Measurements from ENCODE around the gene CNST. TPM values are rescaled to one million over a fixed set of nuclear protein-coding genes. Genes with fewer than 3 reads are reported as not detected.

Gene CNST
- 6.1 TPM for polyA plus RNA-seq (2012; ENCODE audit: low read depth, missing spikeins)

DNA sequence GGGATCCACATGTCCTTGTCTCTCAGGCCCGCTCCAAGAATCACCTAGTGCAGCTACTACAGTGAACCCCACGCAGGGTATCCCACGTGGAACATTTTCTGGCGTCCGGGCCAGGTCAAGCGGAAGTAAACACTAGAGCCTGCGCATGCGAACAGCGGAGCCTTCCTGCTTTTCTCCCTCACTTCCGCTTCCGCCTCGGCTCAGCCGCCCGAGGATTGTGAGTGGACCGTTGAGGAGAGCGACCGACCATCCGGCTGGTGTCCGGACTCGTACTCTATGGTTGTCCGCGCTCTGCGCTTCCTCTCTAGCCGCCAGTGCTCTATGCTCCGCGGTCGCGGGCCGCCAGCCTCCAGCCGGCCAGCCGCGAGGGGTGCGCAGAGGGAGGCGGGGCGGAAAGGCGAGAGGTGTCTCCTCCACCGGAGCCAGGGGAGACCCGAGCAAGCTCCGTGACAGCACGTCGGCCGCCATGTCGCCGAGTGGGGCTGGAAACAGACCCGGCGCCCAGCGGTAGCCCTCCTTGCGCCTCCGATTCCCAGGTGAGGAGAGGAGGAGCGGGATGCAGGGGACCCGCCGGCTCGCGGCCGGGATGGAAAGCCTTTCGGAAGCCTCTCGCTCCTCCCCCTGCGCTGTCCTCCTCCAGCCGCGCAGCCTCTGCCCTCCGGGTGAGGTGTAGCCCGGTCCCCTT lies at the start of gene CNST, which contains the start of gene TFB2M:
Gene CNST (plus strand): TSS at position 329 of the 685 bp plus-strand sequence. CDS start 25,107 bp downstream, outside the sequence.
Gene TFB2M (minus strand): TSS at position 134 of the 685 bp plus-strand sequence. CDS start 123 bp downstream, at position 11.
- TF ChIP-seq SPI1 (IDR thresholded peaks at IDR 0.05; ENCODE audit: low read depth, low read length) = peak; percentile 77
- peak; percentile 60 for TF ChIP-seq TAF1 (IDR thresholded peaks at IDR 0.05; ENCODE audit: low read depth, low read length)
- peak; percentile 23 for TF ChIP-seq PAX5 (IDR thresholded peaks at IDR 0.05; ENCODE audit: insufficient read depth, low read length, severe bottlenecking)
- 0 out of 2 replicates have a peak, but pooled peaks have one; percentile 25 for TF ChIP-seq POU2F2 (IDR thresholded peaks at IDR 0.05; ENCODE audit: low read depth, low read length)
- peak; percentile 75 for TF ChIP-seq POLR2AphosphoS5 (IDR thresholded peaks at IDR 0.05; ENCODE audit: low read depth, low read length)
- peak; percentile 85 for TF ChIP-seq POLR2A (IDR thresholded peaks at IDR 0.05; ENCODE audit: low read depth, low read length)
- peak; percentile 72 for DNase-seq (ENCODE audit: insufficient read length, low spot score)
- peak; percentile 99 for FAIRE-seq

GRCh38 chr1:246517391-246517790 lies 48.9 kb upstream of the CNST start:
- no peak for TF ChIP-seq SPI1 (IDR thresholded peaks at IDR 0.05; ENCODE audit: low read depth, low read length)
- TF ChIP-seq PAX5 (IDR thresholded peaks at IDR 0.05; ENCODE audit: insufficient read depth, low read length, severe bottlenecking) = no peak
- TF ChIP-seq POLR2AphosphoS5 (IDR thresholded peaks at IDR 0.05; ENCODE audit: low read depth, low read length) = no peak
- no peak for TF ChIP-seq POLR2A (IDR thresholded peaks at IDR 0.05; ENCODE audit: low read depth, low read length)
- no peak for TF ChIP-seq POU2F2 (IDR thresholded peaks at IDR 0.05; ENCODE audit: low read depth, low read length)
- FAIRE-seq = no peak
- DNase-seq (ENCODE audit: insufficient read length, low spot score) = no peak

GRCh38 chr1:246518456-246519205 lies 47.6 kb upstream of the CNST start:
- TF ChIP-seq SPI1 (IDR thresholded peaks at IDR 0.05; ENCODE audit: low read depth, low read length) = no peak
- no peak for TF ChIP-seq POLR2A (IDR thresholded peaks at IDR 0.05; ENCODE audit: low read depth, low read length)
- no peak for TF ChIP-seq PAX5 (IDR thresholded peaks at IDR 0.05; ENCODE audit: insufficient read depth, low read length, severe bottlenecking)
- TF ChIP-seq POLR2AphosphoS5 (IDR thresholded peaks at IDR 0.05; ENCODE audit: low read depth, low read length) = no peak
- TF ChIP-seq POU2F2 (IDR thresholded peaks at IDR 0.05; ENCODE audit: low read depth, low read length) = no peak
- no peak for TF ChIP-seq TAF1 (IDR thresholded peaks at IDR 0.05; ENCODE audit: low read depth, low read length)
- no peak for FAIRE-seq
- no peak for DNase-seq (ENCODE audit: insufficient read length, low spot score)

- FAIRE-seq (no peak), DNase-seq (ENCODE audit: insufficient read length, low spot score) (no peak)
- no peak for TF ChIP-seq TAF1 (IDR thresholded peaks at IDR 0.05; ENCODE audit: low read depth, low read length)
- no peak for TF ChIP-seq POU2F2 (IDR thresholded peaks at IDR 0.05; ENCODE audit: low read depth, low read length)
- no peak for TF ChIP-seq PAX5 (IDR thresholded peaks at IDR 0.05; ENCODE audit: insufficient read depth, low read length, severe bottlenecking)
- no peak for TF ChIP-seq POLR2AphosphoS5 (IDR thresholded peaks at IDR 0.05; ENCODE audit: low read depth, low read length)
- TF ChIP-seq SPI1 (IDR thresholded peaks at IDR 0.05; ENCODE audit: low read depth, low read length) = no peak
- TF ChIP-seq POLR2A (IDR thresholded peaks at IDR 0.05; ENCODE audit: low read depth, low read length) = no peak
These were observed 46.7 kb upstream of the CNST start for GRCh38 chr1:246519514-246519913.

DNA sequence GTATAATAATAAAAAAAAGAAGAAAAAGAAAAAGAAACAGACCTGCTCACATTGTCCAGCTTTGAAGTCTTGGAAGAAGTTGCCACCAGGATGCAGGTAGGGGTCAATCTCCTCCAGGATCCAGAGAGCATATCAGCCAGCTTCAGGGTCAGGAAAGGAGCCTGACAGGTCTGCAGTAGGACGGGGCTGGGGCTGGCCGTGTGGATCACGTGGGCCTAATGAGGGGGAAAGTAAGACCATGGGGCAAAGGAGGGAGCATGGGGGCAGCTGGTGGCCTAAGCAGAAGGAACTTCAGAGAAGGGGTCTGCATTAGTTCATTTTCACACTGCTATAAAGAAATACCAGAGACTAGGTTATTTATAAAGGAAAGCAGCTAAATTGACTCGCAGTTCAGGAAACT lies 39.9 kb upstream of the CNST start:
- TF ChIP-seq PAX5 (IDR thresholded peaks at IDR 0.05; ENCODE audit: insufficient read depth, low read length, severe bottlenecking) (no peak), TAF1 (IDR thresholded peaks at IDR 0.05; ENCODE audit: low read depth, low read length) (no peak), POLR2AphosphoS5 (IDR thresholded peaks at IDR 0.05; ENCODE audit: low read depth, low read length) (no peak), POLR2A (IDR thresholded peaks at IDR 0.05; ENCODE audit: low read depth, low read length) (no peak), SPI1 (IDR thresholded peaks at IDR 0.05; ENCODE audit: low read depth, low read length) (no peak), POU2F2 (IDR thresholded peaks at IDR 0.05; ENCODE audit: low read depth, low read length) (no peak)
- FAIRE-seq (no peak), DNase-seq (ENCODE audit: insufficient read length, low spot score) (no peak)

DNA sequence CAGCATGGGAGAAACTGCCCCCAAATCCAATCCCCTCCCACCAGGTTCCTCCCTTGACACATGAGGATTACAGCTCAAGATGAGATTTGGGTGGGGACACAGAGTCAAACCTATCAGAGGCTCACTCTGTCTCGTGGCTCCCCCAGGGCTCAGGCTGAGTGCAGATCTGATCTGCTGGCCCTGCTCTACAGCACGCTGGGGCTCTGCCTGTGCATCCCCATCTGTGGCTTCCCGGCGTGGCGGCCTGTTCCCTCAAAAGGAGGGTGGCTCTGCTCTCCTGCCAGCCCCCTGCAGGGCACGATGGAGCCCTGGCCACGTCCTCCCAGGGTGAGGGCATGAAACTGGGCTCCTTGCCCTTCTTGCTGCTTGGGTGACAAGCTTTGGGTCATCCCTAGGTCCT lies 39.3 kb upstream of the CNST start:
- no peak for DNase-seq (ENCODE audit: insufficient read length, low spot score)
- TF ChIP-seq TAF1 (IDR thresholded peaks at IDR 0.05; ENCODE audit: low read depth, low read length) (no peak), POU2F2 (IDR thresholded peaks at IDR 0.05; ENCODE audit: low read depth, low read length) (no peak), POLR2AphosphoS5 (IDR thresholded peaks at IDR 0.05; ENCODE audit: low read depth, low read length) (no peak), SPI1 (IDR thresholded peaks at IDR 0.05; ENCODE audit: low read depth, low read length) (no peak), POLR2A (IDR thresholded peaks at IDR 0.05; ENCODE audit: low read depth, low read length) (no peak), PAX5 (IDR thresholded peaks at IDR 0.05; ENCODE audit: insufficient read depth, low read length, severe bottlenecking) (no peak)
- FAIRE-seq = no peak

DNA sequence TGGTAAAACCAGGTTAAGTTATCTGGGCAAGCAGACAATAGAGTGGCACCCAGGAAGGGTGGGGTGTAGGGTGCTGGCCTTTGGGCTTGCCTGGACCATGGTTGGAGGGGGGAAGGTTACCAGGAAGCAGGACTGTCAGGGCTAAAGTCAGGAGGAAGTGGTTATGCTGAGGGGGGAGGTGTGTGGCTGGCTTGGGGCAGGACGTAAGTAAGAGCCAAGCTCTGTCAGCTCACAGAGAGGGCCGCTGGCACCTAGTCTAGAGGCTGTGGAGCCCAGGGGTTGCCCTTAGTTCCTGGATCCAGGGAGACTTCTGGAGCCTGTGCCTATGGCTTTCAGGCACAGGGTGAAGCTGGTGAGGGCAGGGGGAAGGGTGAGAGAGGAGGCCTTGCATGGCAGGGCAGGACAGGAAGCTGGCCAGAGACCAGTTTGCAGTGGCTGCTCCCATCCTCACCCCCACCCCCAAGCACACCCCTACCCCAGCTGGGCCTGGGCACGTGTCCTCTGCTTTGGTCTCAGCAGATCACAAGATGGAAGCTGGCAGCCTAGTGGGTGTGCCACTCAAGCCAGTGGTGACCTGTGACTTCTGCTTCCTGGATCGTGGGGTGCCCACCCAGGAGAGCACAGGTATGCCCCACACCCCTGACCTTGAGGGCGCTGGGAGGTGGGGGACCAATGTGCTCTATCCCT lies 38.7 kb upstream of the CNST start:
- no peak for TF ChIP-seq PAX5 (IDR thresholded peaks at IDR 0.05; ENCODE audit: insufficient read depth, low read length, severe bottlenecking)
- peak; percentile 25; the same call in 1 of the 2 replicates for TF ChIP-seq SPI1 (IDR thresholded peaks at IDR 0.05; ENCODE audit: low read depth, low read length)
- FAIRE-seq = peak; percentile 66
- DNase-seq (ENCODE audit: insufficient read length, low spot score) = no peak

DNA sequence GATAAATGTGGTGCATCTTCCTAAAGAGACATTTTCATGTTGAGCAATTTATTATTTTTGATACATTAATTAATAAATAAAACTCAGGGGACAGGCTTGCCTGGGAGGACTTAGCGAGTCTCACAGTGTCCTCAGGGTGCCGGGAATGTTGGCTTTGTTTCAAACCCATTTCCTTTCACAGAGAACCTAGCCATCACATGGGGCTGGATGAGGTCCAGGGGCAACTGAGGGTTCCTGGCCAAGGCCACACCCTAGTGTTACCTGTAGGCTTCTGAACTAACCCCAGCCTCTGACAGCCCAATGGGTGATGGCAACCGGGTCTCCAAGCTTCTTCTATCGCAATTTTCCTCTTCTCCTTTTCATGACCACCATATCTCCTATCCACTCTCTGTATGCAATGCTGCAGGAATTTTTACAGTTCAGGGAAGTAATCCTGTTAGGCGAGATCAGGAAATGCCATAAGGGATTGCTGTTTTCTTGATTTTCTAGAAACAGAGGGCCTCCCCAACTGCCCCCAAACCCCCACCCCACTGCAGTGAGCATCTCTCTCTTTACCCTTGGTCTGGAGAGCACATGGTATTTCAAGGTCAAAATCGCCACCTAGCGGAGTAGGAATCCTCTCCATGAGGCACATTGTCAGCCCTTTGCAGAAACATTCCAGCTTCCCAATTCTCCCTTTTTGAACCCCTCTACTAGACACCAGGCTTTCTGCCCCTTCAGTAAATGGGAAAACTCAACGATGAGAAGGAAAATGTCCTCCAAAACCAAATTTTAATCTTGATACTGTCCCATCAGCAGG lies 37.1 kb upstream of the CNST start:
- FAIRE-seq = no peak

More for the DNA sequence above, 37.1 kb upstream of the CNST start:
- DNase-seq (ENCODE audit: insufficient read length, low spot score) = no peak
- TF ChIP-seq POLR2AphosphoS5 (IDR thresholded peaks at IDR 0.05; ENCODE audit: low read depth, low read length) (no peak), SPI1 (IDR thresholded peaks at IDR 0.05; ENCODE audit: low read depth, low read length) (no peak), POU2F2 (IDR thresholded peaks at IDR 0.05; ENCODE audit: low read depth, low read length) (no peak), POLR2A (IDR thresholded peaks at IDR 0.05; ENCODE audit: low read depth, low read length) (no peak)
